Suppressor macrophage treated with lipopolysaccharide for 4 hours (primary cell): ENCODE data around the gene RPL12.

Experiments used
- DNase-seq: peaks from one replicate; pipeline ENCODE4 v3.0.0-alpha.2; 2020

RPL12 gene

GRCh38 chr9:127437497-127438264 lies 13.5 kb downstream of the RPL12 start:
- DNase-seq: no peak

GRCh38 chr9:127430415-127430814 lies 20.8 kb downstream of the RPL12 start:
- DNase-seq: no peak

- no peak for DNase-seq
Observed at GRCh38 chr9:127428348-127428747, 22.9 kb downstream of the RPL12 start.

GRCh38 chr9:127426756-127427155 lies 24.4 kb downstream of the RPL12 start:
- peak; percentile 39 for DNase-seq

- no peak for DNase-seq
Observed at GRCh38 chr9:127424676-127424999, 26.6 kb downstream of the RPL12 start.

- peak; percentile 93 for DNase-seq
Observed at GRCh38 chr9:127423934-127424675, 27.1 kb downstream of the RPL12 start, which contains the start of gene ZNF79. TSS of gene ZNF79 (plus strand) at chr9:127424382. CDS start at chr9:127424788, 406 bp downstream.

GRCh38 chr9:127423476-127423933 lies 27.7 kb downstream of the RPL12 start:
- DNase-seq: peak; percentile 58

DNA sequence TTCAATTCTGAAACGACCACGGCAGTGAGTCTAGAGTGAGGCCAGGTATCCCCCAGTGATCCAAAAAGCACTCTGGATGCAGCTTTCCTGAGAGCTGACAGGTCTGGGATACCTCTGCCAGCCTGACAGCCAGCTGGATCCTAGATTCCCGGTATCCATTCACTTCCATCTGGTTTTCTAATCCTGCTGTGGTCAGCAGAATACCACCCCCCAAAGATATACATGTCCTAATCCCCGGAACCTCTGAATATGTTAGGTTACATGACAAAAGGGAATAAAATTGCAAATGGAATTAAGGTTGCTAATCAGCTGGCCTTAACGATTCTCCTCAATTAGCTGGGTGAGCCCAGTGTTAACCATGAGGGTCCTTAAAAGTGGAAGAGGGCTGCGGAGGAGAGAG lies 28.4 kb downstream of the RPL12 start:
- DNase-seq: no peak

- DNase-seq: peak; percentile 20
Observed at GRCh38 chr9:127422133-127422782, 28.9 kb downstream of the RPL12 start.

DNA sequence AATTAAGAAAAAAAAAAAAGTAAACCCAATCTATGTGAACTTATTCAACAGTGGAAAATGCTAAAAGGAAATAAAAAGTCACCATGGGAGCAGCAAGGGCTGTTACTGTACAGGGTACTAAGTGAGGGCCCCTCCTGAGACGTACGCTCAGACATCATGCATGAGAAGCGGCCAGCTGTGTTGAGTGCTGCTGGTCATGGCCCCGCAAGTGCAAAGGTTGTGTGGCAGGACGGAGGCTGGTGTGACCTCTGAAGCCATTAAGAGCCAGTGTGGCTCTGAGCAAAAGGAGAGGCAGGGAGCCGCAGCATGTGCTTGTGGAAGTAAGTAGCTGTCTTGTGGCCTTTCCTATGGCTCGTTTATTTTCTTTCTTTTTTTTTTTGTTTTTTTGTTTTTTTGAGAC lies 30.1 kb downstream of the RPL12 start:
- DNase-seq: no peak

DNA sequence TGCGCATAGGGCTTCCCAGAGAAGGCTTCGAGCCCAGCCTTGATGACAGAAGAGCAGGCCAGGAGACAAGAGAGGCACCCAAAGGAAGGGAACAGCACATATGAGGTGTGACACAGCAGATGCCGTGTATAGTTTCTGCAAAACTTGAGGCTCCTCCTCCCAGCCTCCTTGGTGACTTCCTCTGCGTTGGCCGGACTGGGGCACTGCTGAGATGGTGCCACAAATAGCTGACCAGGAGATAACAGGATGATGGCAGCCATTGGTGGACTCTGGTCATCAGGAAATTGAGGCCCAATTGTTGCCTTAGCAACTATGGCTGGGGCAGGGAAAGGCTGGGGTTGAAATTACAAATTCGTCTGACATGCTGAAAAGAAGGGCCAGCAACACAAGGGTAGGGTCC lies 31.9 kb downstream of the RPL12 start:
- no peak for DNase-seq

DNA sequence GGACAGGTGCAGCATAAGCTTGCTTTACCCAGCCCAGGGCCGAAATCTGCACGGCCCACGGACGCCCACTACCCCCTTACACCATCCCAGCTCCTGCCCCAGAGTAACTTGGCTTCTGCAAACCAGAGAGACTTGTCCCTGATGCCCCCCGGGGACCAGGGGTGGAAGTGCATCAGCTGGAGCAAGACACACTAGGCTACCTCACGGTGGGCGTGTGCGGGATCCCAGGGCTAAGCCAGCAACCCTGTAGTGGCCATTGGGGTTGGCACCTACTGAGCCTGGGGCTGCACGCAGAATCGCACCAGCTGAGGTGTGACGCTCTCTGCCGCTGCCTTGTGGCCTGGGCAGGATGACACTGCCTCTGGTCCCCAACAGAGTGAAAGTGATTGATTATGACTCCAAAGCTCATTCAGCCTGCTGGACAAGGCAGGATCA lies 33.2 kb downstream of the RPL12 start:
- peak; percentile 30 for DNase-seq

- no peak for DNase-seq
Observed at GRCh38 chr9:127417131-127418036, 33.8 kb downstream of the RPL12 start.

DNA sequence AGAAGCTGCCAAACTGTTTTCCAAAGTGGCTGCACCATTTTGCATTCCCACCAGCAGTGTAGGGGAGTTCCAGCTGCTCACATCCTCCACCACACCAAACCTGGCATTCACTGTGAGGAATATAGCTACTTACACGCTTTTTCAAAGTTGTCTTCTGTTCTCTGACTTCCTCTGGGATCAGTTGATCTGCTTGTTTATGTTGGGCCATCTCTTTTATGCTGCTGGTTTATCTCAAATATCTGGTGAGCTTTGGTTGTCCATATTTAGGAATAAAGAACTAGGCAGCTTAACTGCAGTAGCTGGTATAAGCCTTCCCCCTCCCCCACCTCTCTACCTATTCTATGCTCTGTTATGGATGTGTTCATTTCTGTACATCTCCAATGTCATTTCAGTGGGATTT lies 35.5 kb downstream of the RPL12 start:
- no peak for DNase-seq

DNA sequence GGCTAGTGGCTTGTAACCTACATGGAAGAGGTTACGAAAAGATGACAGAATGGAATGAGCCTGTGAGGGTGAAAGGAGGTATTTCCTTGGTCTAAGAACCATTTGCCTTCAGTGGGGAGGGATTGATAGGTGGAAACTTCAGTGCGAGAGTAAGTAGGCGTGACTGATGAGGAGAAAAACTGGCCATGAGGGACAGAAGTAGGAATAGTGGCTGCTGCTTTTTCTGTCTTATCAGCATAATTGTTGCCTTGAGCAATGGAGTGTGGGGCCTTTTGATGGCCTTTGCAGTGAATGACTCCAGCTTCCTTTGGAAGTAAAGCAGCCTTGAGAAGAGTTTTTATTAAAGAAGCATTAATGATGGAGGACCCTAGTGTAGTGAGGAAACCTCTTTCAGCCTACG lies 36.1 kb downstream of the RPL12 start:
- no peak for DNase-seq

- DNase-seq: peak; percentile 71
Observed at GRCh38 chr9:127411122-127411521, 40.1 kb downstream of the RPL12 start.

GRCh38 chr9:127407492-127407843 lies 43.7 kb downstream of the RPL12 start:
- no peak for DNase-seq

- DNase-seq: no peak
Observed at GRCh38 chr9:127406799-127407491, 44.3 kb downstream of the RPL12 start.

DNA sequence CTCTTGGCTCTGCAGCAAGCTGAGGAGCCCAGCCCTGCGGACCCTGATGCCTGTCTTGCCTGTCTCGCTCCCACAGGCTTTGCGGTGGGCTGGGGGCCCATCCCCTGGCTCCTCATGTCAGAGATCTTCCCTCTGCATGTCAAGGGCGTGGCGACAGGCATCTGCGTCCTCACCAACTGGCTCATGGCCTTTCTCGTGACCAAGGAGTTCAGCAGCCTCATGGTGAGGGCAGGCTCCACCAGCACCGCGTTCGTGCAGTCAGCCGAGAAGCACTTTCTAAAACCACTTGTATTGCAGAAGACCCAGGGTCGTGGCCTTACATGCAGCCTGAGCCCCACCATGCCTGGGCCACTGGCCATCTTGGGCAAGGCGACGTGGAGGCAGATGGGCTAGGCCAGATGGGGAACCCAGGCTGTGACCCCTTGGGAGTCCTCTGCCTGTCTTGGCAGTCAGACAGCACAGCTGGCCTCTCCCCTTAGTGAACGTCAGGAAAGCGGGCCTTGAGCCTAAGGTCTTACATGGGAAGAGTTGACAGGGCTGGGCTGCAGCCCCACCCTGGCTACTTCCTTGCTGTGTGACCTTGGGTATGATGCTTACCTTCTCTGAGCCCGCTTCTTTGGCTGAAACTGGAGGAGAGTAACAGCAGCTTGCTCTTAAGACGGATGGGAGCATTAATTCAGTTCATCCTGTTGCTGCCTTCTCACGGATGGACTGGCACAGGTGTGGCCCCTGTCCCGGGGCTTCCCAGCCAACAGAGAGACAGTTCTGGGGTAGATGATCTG lies 45.7 kb downstream of the RPL12 start:
- DNase-seq: no peak

DNA sequence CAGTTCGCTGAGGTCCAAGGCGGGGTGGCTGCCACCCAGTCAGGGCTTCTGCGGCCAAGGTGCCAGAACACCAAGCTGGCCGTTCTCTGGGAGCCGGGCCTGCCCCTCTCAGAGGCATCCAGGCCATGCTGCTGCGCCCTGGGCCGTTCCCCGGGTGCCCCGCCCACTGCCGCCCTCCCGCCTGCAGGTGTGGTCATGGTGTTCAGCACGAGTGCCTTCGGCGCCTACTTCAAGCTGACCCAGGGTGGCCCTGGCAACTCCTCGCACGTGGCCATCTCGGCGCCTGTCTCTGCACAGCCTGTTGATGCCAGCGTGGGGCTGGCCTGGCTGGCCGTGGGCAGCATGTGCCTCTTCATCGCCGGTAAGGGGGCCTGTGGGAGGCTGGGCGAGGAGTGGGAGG lies 46.6 kb downstream of the RPL12 start:
- DNase-seq: no peak

GRCh38 chr9:127403507-127404192 lies 47.6 kb downstream of the RPL12 start:
- no peak for DNase-seq
